ENCODE data around the gene CAMK2N1.

DNA sequence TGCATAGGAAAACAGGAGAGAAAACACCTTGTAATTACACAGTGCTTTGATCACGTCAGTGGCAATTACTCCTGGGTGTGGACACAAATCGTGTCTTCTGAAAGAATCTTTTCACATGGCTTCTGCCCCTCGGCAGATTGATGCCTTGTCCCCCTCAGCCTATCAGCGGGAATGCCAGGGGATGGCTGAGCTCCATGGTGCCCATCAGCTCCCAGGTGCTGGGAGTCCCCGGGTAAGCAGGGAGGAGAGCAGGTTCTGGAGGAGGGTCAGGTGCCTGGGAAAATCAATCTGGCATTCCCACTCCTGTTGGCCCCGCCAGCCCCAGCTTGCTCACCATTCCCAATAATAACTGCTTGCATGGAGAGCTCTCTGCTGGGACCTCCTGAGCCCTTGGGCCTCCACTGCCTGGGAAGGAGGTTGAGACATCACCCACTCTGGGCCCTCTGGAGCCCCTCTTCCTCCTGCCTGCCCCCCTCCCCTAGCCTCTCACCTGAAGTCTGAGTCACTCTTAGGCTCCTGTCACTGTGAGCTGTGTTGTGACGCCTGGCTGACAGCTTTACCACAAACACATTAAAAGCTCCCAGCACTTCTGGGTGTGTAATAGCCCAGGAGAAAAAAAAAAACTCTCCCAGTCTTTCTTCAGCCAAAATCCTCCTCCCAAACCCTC, 4.9 kb downstream of the CAMK2N1 start:
- TF ChIP-seq, protein P1, sequence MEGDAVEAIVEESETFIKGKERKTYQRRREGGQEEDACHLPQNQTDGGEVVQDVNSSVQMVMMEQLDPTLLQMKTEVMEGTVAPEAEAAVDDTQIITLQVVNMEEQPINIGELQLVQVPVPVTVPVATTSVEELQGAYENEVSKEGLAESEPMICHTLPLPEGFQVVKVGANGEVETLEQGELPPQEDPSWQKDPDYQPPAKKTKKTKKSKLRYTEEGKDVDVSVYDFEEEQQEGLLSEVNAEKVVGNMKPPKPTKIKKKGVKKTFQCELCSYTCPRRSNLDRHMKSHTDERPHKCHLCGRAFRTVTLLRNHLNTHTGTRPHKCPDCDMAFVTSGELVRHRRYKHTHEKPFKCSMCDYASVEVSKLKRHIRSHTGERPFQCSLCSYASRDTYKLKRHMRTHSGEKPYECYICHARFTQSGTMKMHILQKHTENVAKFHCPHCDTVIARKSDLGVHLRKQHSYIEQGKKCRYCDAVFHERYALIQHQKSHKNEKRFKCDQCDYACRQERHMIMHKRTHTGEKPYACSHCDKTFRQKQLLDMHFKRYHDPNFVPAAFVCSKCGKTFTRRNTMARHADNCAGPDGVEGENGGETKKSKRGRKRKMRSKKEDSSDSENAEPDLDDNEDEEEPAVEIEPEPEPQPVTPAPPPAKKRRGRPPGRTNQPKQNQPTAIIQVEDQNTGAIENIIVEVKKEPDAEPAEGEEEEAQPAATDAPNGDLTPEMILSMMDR (IDR thresholded peaks at IDR 0.05): no peak
- TF ChIP-seq POLR2A (IDR thresholded peaks at IDR 0.05): no peak

Measured in adrenal gland (tissue), 5 donors.